Natural killer cell treated with Interleukin-12 subunit alpha and Interleukin-12 subunit beta and Interleukin-15 and Interleukin-18, amount 100 ng/mL, for 72 hours (primary cell): Measurements from ENCODE around the gene POU2AF1. TPM values are rescaled to one million over a fixed set of nuclear protein-coding genes. Genes with fewer than 3 reads are reported as not detected.

Experiments
- ATAC-seq, 2 donors: fragments of 150-1000 bp; cut with Tn5 transposase in 1 of 2; sonication (Bioruptor Pico), chemical (Tn5 transposase) in 1 of 2; 2 replicates each; pipeline ENCODE4 v1.10.0; 2021
- DNase-seq: peaks from one replicate; pipeline ENCODE4 v3.0.0; 2022; ENCODE audit warnings: low spot score
- H3K27ac Mint-ChIP-seq, 2 donors: 1 replicate in 1 of 2; 2 replicates in 1 of 2; pipeline ENCODE4 v1.8.0; 2022; ENCODE audit warnings: mixed read lengths in 2 of 2, mild to moderate bottlenecking in 1 of 2, moderate library complexity in 1 of 2
- H3K27me3 Mint-ChIP-seq, 2 donors: 1 replicate in 1 of 2; 2 replicates in 1 of 2; pipeline ENCODE4 v1.8.0; 2022; ENCODE audit warnings: mixed read lengths in 2 of 2
- H3K36me3 Mint-ChIP-seq: one replicate; pipeline ENCODE4 v1.8.0; 2022; ENCODE audit warnings: mixed read lengths
- H3K4me1 Mint-ChIP-seq, 2 donors: 1 replicate in 1 of 2; 2 replicates in 1 of 2; pipeline ENCODE4 v1.8.0; 2022; ENCODE audit warnings: low read depth in 2 of 2, mixed read lengths in 2 of 2, mild to moderate bottlenecking in 1 of 2
- H3K4me3 Mint-ChIP-seq: one replicate; pipeline ENCODE4 v1.8.0; 2022; ENCODE audit warnings: mixed read lengths
- H3K9me3 Mint-ChIP-seq: 2 replicates; pipeline ENCODE4 v1.8.0; 2022; ENCODE audit warnings: mixed read lengths
- total RNA-seq, 2 donors: library from RNA; stranded (reverse); gene quantifications; one replicate each; pipeline ENCODE4 v1.2.3, GENCODE V29; 2022

The POU2AF1 gene
- total RNA-seq, 2 donors from 2014 or later: 4.2 TPM; not detected in 1

DNA sequence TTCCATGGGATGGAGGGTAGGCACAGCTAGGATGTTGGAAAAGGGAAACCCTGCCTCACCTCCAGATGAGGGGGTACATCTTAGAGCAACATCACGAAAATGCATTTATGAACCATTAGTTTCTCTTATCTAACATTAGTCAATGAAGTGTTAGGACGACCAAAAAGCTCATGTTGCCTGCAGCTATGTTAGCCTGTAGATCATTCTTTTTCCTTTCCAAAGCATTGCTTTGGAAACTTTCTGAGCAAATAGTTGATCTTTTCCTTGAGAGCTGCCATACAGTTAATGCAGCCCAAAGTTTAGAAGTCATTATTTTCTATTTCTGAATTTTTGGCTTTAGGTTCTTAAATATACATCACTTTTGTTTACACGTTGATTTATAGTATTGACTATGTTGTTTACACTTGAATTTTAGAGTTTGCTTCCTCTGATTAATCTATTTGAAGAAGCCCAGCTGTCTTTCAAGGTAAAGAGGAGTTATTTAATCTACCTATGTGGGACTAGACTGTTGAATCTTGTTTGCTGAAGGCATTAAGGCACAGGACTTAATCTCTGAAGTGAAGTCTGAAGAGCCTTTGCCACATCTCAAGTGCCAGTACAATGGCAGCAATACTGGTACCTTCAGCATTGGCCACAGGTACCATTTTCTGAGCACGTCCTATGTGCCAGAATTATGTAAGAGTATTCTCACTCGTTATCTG, 69.7 kb downstream of the POU2AF1 start:
- Mint-ChIP-seq H3K4me1 (no peaks in the 10 kb centered on the region), H3K27ac (no peak overlapping the region), H3K27me3 (peaks cover 18 to 36% of the 10 kb centered on the region in 2 donors), H3K36me3 (no peaks in the 10 kb centered on the region), H3K4me3 (no peak overlapping the region), H3K9me3 (peaks cover 1% of the 10 kb centered on the region)
- no peak for DNase-seq
- ATAC-seq: no peak

GRCh38 chr11:111308140-111308539, 70.9 kb downstream of the POU2AF1 start:
- no peaks in the 10 kb centered on the region for H3K9me3 Mint-ChIP-seq
- H3K4me1 Mint-ChIP-seq: no peaks in the 10 kb centered on the region
- no peaks in the 10 kb centered on the region for H3K36me3 Mint-ChIP-seq
- no peak for DNase-seq
- H3K27me3 Mint-ChIP-seq: peaks cover 16 to 32% of the 10 kb centered on the region in 2 donors
- no peak for ATAC-seq
- H3K4me3 Mint-ChIP-seq: no peak overlapping the region
- H3K27ac Mint-ChIP-seq: no peak overlapping the region

DNA sequence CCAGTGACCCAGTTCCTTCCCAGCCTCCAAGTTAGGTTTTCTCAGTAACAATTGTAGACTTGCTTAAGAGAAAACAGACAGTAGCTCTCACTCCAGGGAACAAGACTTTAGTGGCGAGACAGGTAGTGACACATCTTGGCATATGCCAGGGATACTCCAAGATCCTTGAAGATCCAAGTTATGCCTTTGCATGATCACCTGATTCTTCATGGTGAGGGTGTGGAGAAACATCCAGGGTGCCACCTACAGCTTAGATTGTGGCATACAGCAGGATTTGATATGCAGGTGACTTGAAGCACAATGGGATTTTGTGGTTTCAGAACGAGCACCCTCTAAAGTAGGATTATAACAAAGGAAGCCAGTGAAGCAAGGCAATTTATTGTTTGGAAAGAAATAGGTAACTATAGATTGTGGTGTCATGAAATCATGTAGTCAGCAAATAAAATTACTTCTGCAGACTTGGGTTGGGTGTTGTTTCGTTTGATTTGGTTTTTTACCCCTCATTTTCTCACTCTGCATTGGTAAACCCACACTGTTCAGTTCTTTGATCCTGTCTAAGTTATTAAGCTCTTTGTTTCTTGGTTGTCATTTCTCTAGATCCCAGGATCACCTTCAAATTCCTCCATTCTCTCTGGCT, 71.5 kb downstream of the POU2AF1 start:
- ATAC-seq (no peak), DNase-seq (no peak)
- H3K4me3 Mint-ChIP-seq: no peak overlapping the region
- no peaks in the 10 kb centered on the region for H3K4me1 Mint-ChIP-seq
- H3K27ac Mint-ChIP-seq: no peak overlapping the region
- H3K9me3 Mint-ChIP-seq: no peaks in the 10 kb centered on the region
- no peaks in the 10 kb centered on the region for H3K36me3 Mint-ChIP-seq
- H3K27me3 Mint-ChIP-seq: peaks cover 16 to 38% of the 10 kb centered on the region in 2 donors

- no peak overlapping the region for H3K27ac Mint-ChIP-seq
- H3K4me1 Mint-ChIP-seq: no peaks in the 10 kb centered on the region
- no peaks in the 10 kb centered on the region for H3K9me3 Mint-ChIP-seq
- peaks cover 16 to 43% of the 10 kb centered on the region in 2 donors for H3K27me3 Mint-ChIP-seq
- no peak overlapping the region for H3K4me3 Mint-ChIP-seq
- DNase-seq: no peak
- no peaks in the 10 kb centered on the region for H3K36me3 Mint-ChIP-seq
- ATAC-seq: no peak
These were observed 72.8 kb downstream of the POU2AF1 start for GRCh38 chr11:111306321-111306720.

- ATAC-seq (no peak), DNase-seq (no peak)
- Mint-ChIP-seq H3K9me3 (no peaks in the 10 kb centered on the region), H3K27ac (no peak overlapping the region), H3K36me3 (no peaks in the 10 kb centered on the region), H3K27me3 (peaks cover 17 to 44% of the 10 kb centered on the region in 2 donors), H3K4me3 (no peak overlapping the region), H3K4me1 (no peaks in the 10 kb centered on the region)
These were observed 73.2 kb downstream of the POU2AF1 start for GRCh38 chr11:111305876-111306275.

GRCh38 chr11:111305162-111305802, 73.8 kb downstream of the POU2AF1 start:
- H3K27me3 Mint-ChIP-seq: peaks cover 23 to 50% of the 10 kb centered on the region in 2 donors
- H3K4me1 Mint-ChIP-seq: no peaks in the 10 kb centered on the region
- no peaks in the 10 kb centered on the region for H3K9me3 Mint-ChIP-seq
- no peak overlapping the region for H3K4me3 Mint-ChIP-seq
- H3K27ac Mint-ChIP-seq: no peak overlapping the region
- no peaks in the 10 kb centered on the region for H3K36me3 Mint-ChIP-seq
- ATAC-seq (no peak), DNase-seq (no peak)

GRCh38 chr11:111303461-111303860, 75.6 kb downstream of the POU2AF1 start:
- DNase-seq (no peak), ATAC-seq (no peak)
- Mint-ChIP-seq H3K9me3 (no peaks in the 10 kb centered on the region), H3K27ac (no peak overlapping the region), H3K27me3 (peaks cover 27 to 53% of the 10 kb centered on the region in 2 donors), H3K36me3 (no peaks in the 10 kb centered on the region), H3K4me3 (no peak overlapping the region), H3K4me1 (no peaks in the 10 kb centered on the region)

GRCh38 chr11:111302298-111302697, 76.8 kb downstream of the POU2AF1 start:
- H3K27ac Mint-ChIP-seq: no peak overlapping the region
- peaks cover 30 to 52% of the 10 kb centered on the region in 2 donors for H3K27me3 Mint-ChIP-seq
- no peak overlapping the region for H3K4me3 Mint-ChIP-seq
- H3K9me3 Mint-ChIP-seq: no peaks in the 10 kb centered on the region
- H3K36me3 Mint-ChIP-seq: no peaks in the 10 kb centered on the region
- ATAC-seq (no peak), DNase-seq (no peak)
- no peaks in the 10 kb centered on the region for H3K4me1 Mint-ChIP-seq

Other genes with a start within 250 kb of the POU2AF1 start
- not detected for gene POU2AF2, start 133.6 kb downstream of the POU2AF1 start, total RNA-seq
- not detected for gene POU2AF3, start 80.7 kb downstream of the POU2AF1 start, total RNA-seq
- not detected for gene BTG4, start 133.1 kb upstream of the POU2AF1 start, total RNA-seq
- gene HOATZ, start 135.5 kb upstream of the POU2AF1 start, total RNA-seq: not detected
- under 1 TPM; 0.52 to 0.67 TPM for gene LAYN, start 161.4 kb upstream of the POU2AF1 start, total RNA-seq
- 1 to 10 TPM; 8.1 to 8.8 TPM for gene SIK2, start 223.2 kb upstream of the POU2AF1 start, total RNA-seq